ENCODE measurements around the gene RMDN2. TPM values are rescaled to one million over a fixed set of nuclear protein-coding genes. Genes with fewer than 3 reads are reported as not detected.

The RMDN2 gene
- total and polyA plus RNA-seq, 9 of the 15 experiments (the other 6 are each of a cell fraction or from before 2014, with no cell fraction given), result 1.5 to 4.3 (median 2.3) TPM

DNA sequence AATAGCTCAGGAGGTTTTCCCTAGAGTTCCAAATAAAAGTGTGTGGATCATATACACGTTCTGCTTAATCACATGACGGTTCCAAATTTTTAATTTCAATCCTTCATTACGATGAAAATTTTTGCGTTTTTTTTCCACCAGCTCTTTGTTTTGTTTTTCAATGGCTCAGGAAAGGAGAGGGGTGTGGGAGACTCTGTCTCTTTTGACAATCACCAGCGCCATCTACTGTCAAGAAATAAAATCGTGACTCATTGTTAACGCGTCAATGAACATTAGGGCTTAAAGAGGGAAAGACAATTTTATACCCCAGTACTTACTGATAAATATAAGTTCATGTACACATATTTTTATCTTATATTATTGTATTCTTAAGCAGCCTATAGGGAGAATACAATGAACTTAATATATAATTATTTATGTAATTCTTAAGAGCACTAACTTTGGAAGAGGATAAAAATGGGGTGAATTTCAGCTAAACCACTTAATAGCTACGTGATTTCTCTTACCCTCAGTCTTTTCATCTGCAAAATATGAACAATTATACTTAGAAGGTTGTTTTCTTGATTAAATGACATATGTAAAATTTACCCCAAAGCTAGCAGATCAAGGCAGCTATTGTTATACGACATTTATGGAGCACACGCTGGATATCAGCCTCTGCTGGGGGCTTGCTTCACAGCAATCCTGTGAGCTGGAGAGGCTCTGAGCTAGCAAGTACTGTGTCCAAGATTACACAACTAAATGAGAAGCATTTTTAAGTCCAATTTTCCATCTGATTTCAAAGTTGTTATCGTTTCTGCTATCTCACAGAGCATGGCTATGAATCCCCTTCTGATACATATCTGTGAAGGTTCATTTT, 47.4 kb upstream of the RMDN2 start:
- POLR2A ChIA-PET, result interaction anchor here (0.6 to 1.5 kb wide), 4 partner anchors 8 to 632 kb away, joined by 3 to 4 read pairs (median 3); no protein-coding TSS in a partner anchor
- H3K4me2 ChIP-seq (ENCODE audit: insufficient read depth, low read length), result no peak overlapping the region
- CTCF ChIA-PET (ENCODE audit: low intra/inter-chr PET ratio), result interaction anchor here (0.6 to 3.1 kb wide), 4 partner anchors 12 to 482 kb away, joined by 3 to 14 read pairs (median 7); no protein-coding TSS in a partner anchor
- TF ChIP-seq ZNF766 (CRISPR knock-in tag; conservative IDR thresholded peaks at IDR 0.05), result 0 out of 2 replicates have a peak, but pooled peaks have one; percentile 10
- no peak for TF ChIP-seq DMBX1 (CRISPR knock-in tag; IDR thresholded peaks at IDR 0.05; ENCODE audit: borderline replicate concordance)
- TF ChIP-seq, protein P1, sequence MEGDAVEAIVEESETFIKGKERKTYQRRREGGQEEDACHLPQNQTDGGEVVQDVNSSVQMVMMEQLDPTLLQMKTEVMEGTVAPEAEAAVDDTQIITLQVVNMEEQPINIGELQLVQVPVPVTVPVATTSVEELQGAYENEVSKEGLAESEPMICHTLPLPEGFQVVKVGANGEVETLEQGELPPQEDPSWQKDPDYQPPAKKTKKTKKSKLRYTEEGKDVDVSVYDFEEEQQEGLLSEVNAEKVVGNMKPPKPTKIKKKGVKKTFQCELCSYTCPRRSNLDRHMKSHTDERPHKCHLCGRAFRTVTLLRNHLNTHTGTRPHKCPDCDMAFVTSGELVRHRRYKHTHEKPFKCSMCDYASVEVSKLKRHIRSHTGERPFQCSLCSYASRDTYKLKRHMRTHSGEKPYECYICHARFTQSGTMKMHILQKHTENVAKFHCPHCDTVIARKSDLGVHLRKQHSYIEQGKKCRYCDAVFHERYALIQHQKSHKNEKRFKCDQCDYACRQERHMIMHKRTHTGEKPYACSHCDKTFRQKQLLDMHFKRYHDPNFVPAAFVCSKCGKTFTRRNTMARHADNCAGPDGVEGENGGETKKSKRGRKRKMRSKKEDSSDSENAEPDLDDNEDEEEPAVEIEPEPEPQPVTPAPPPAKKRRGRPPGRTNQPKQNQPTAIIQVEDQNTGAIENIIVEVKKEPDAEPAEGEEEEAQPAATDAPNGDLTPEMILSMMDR (IDR thresholded peaks at IDR 0.05 in 2 of 3, conservative IDR thresholded peaks at IDR 0.05 in 1 of 3; ENCODE audit: insufficient read depth in 2 of 3, low read depth in 1 of 3, low read length in 3 of 3), result peak; percentile 52 to 86 (median 62); a peak in 5 of 6 replicates
- TF ChIP-seq RAD21 (CRISPR knock-in tag; conservative IDR thresholded peaks at IDR 0.05 in 1 of 2, IDR thresholded peaks at IDR 0.05 in 1 of 2), result peak; percentile 84 to 86
- TF ChIP-seq JUND (IDR thresholded peaks at IDR 0.05; ENCODE audit: borderline replicate concordance, low read depth, low read length), result no peak; the same call in 1 of the 2 replicates
- peak; percentile 38; the same call in 1 of the 3 replicates for TF ChIP-seq JUND (tag; IDR thresholded peaks at IDR 0.05; ENCODE audit: borderline replicate concordance, low read depth, low read length)
- TF ChIP-seq NR3C1 (CRISPR knock-in tag; IDR thresholded peaks at IDR 0.05), result no peak
- TF ChIP-seq, protein P2, sequence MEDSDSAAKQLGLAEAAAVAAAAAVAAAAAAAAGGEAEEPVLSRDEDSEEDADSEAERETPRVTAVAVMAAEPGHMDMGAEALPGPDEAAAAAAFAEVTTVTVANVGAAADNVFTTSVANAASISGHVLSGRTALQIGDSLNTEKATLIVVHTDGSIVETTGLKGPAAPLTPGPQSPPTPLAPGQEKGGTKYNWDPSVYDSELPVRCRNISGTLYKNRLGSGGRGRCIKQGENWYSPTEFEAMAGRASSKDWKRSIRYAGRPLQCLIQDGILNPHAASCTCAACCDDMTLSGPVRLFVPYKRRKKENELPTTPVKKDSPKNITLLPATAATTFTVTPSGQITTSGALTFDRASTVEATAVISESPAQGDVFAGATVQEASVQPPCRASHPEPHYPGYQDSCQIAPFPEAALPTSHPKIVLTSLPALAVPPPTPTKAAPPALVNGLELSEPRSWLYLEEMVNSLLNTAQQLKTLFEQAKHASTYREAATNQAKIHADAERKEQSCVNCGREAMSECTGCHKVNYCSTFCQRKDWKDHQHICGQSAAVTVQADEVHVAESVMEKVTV (CRISPR knock-in tag; IDR thresholded peaks at IDR 0.05), result peak; percentile 85
- TF ChIP-seq SMC3 (conservative IDR thresholded peaks at IDR 0.05; ENCODE audit: insufficient read depth, low read depth, low read length), result peak; percentile 21; the same call in 1 of the 2 replicates
- peak; percentile 30; the same call in 1 of the 2 replicates for TF ChIP-seq CREM (IDR thresholded peaks at IDR 0.05; ENCODE audit: low read depth)
- peak; percentile 39; the same call in 1 of the 2 replicates for TF ChIP-seq STAG1 (CRISPR knock-in tag; IDR thresholded peaks at IDR 0.05; ENCODE audit: borderline replicate concordance)
- no peak for TF ChIP-seq SPI1 (IDR thresholded peaks at IDR 0.05; ENCODE audit: borderline replicate concordance, low read depth, low read length)
- peak; percentile 71 for TF ChIP-seq FOSL1 (tag; conservative IDR thresholded peaks at IDR 0.05)

More for the DNA sequence above, 47.4 kb upstream of the RMDN2 start:
- Histone ChIP-seq H3K4me1 (replicated peaks in 1 of 2; ENCODE audit: control insufficient read depth in 2 of 2, insufficient read depth in 2 of 2, low read length in 2 of 2) (no peaks in the 10 kb centered on the region), H3K9me1 (ENCODE audit: control insufficient read depth, insufficient read depth, low read length) (no peaks in the 10 kb centered on the region), H3K79me2 (ENCODE audit: control insufficient read depth, insufficient read depth, low read length) (no peaks in the 10 kb centered on the region), H3K27ac (ENCODE audit: extremely low read depth, low read depth, low read length) (no peak overlapping the region), H3K27me3 (ENCODE audit: control insufficient read depth in 2 of 2, insufficient read depth in 2 of 2, low read length in 2 of 2) (peaks cover 33 to 54% of the 10 kb centered on the region in 2 experiments), H3K9ac (ENCODE audit: insufficient read depth in 1 of 2, low read depth in 2 of 2, low read length in 2 of 2) (no peak overlapping the region), H2AFZ (ENCODE audit: low read depth, low read length) (no peak overlapping the region), H4K20me1 (replicated peaks; ENCODE audit: control insufficient read depth, insufficient read depth, low read length) (peaks cover 3% of the 10 kb centered on the region; the same call in 1 of the 2 replicates), H3K9me3 (replicated peaks; ENCODE audit: control insufficient read depth, insufficient read depth, low read depth, low read length) (no peaks in the 10 kb centered on the region), H3K4me3 (no peak overlapping the region), H3K36me3 (ENCODE audit: control insufficient read depth, insufficient read depth, low read length) (no peaks in the 10 kb centered on the region)
- WGBS (ENCODE audit: insufficient coverage, low coverage, missing lambda C conversion rate), result 15% methylated on average over 12 of the region's 12 CpGs
- intact Hi-C loops (cut with micrococcal nuclease), result loop anchor here (1.0 to 10.0 kb wide), 5 partner anchors 45 to 1097 kb away; no protein-coding TSS in a partner anchor
- no TSS peak for BruUV-seq (replicated peaks)
- peak; percentile 92 for FAIRE-seq
- in situ Hi-C loops (cut with MboI), result loop anchor here (5.0 to 25.0 kb wide), 3 partner anchors 485 to 1090 kb away; partner anchors contain the start of gene EIF2AK2
- peak; percentile 59 to 69 (median 66) for DNase-seq (ENCODE audit: extremely low read depth in 1 of 4, low spot score in 3 of 4)
- ATAC-seq, result peak; percentile 90

Data from K562 (cell line).